PC-3 (cell line): ENCODE data around the gene ZNF417. TPM values are rescaled to one million over a fixed set of nuclear protein-coding genes. Genes with fewer than 3 reads are reported as not detected.

ENCODE experiments used
- ATAC-seq: fragments of 200-7000 bp; cut with Tn5 transposase; 2 replicates; pipeline ENCODE4 v1.9.1; 2020; ENCODE audit warnings: mild to moderate bottlenecking, moderate library complexity
- BruUV-seq: library from RNA; stranded (reverse); fragments of 400-500 nt; replicated peaks from 2 replicates; lab custom pipeline; 2021; lab: Mats Ljungman, UMichigan
- CTCF ChIA-PET: fragments of 300-600 bp; sonication (Branson Sonifier 250); formaldehyde crosslinking; loops from one replicate; lab custom pipeline; 2022; ENCODE audit warnings: antibody characterized with exemption; lab: Charles Lee
- POLR2A ChIA-PET: fragments of 300-600 bp; sonication (Branson Sonifier 250); formaldehyde crosslinking; loops from one replicate; lab custom pipeline; 2022; ENCODE audit warnings: antibody characterized with exemption; ENCODE audit not compliant: unreplicated experiment; lab: Charles Lee
- DNase-seq: peaks from one replicate; pipeline ENCODE4 v3.0.0-alpha.2; 2015
- H2AFZ ChIP-seq: fragments of 300-600 bp; sonication (generic); 2 replicates; pipeline ENCODE4 v1.6.0; 2016; ENCODE audit warnings: antibody characterized with exemption, low read length
- H3F3A ChIP-seq: fragments of 300-600 bp; sonication (generic); one replicate; pipeline ENCODE4 v1.6.0; 2017; ENCODE audit warnings: antibody characterized with exemption, low read length, control low read depth, mild to moderate bottlenecking; ENCODE audit not compliant: unreplicated experiment
- H3K27ac ChIP-seq: fragments of 300-600 bp; sonication (generic); 2 replicates; pipeline ENCODE4 v1.5.1; 2016; ENCODE audit warnings: mild to moderate bottlenecking, low read length
- H3K27me3 ChIP-seq: fragments of 300-600 bp; sonication (generic); 2 replicates; pipeline ENCODE4 v1.6.1; 2016; ENCODE audit warnings: low read length, mixed read lengths
- H3K36me3 ChIP-seq: fragments of 300-600 bp; sonication (generic); 2 replicates; pipeline ENCODE4 v1.6.1; 2016; ENCODE audit warnings: low read depth, mixed run types, low read length, mixed read lengths
- H3K4me1 ChIP-seq: fragments of 300-600 bp; sonication (generic); 2 replicates; pipeline ENCODE4 v1.5.1; 2016; ENCODE audit warnings: low read length; ENCODE audit not compliant: insufficient read depth
- H3K4me2 ChIP-seq: fragments of 300-600 bp; sonication (generic); 2 replicates; pipeline ENCODE4 v1.6.0; 2016; ENCODE audit warnings: low read length
- H3K4me3 ChIP-seq: fragments of 300-600 bp; sonication (generic); 2 replicates; pipeline ENCODE4 v1.5.1; 2016; ENCODE audit warnings: mild to moderate bottlenecking, low read length, mixed read lengths
- H3K79me2 ChIP-seq: fragments of 300-600 bp; sonication (generic); 2 replicates; pipeline ENCODE4 v1.6.1; 2017; ENCODE audit warnings: low read length, mixed read lengths
- H3K9ac ChIP-seq: fragments of 300-600 bp; sonication (generic); 2 replicates; pipeline ENCODE4 v1.6.0; 2016; ENCODE audit warnings: mild to moderate bottlenecking, low read length
- H3K9me2 ChIP-seq: fragments of 300-600 bp; sonication (generic); replicated peaks from 2 replicates; pipeline ENCODE4 v1.6.1; 2016; ENCODE audit warnings: mixed run types, low read length, mixed read lengths
- H3K9me3 ChIP-seq: fragments of 300-600 bp; sonication (generic); 2 replicates; pipeline ENCODE4 v1.6.1; 2016; ENCODE audit warnings: low read length, mixed read lengths
- H4K20me1 ChIP-seq: fragments of 300-600 bp; sonication (generic); 2 replicates; pipeline ENCODE4 v1.6.1; 2016; ENCODE audit warnings: low read length, mixed read lengths
- EZH2 ChIP-seq: fragments of 300-600 bp; sonication (generic); IDR thresholded peaks from one replicate; pipeline ENCODE4 v1.6.1; 2017; ENCODE audit warnings: antibody characterized with exemption, mild to moderate bottlenecking, low read length; ENCODE audit not compliant: unreplicated experiment
- EZH2phosphoT487 ChIP-seq: fragments of 300-600 bp; sonication (generic); IDR thresholded peaks from 2 replicates; pipeline ENCODE4 v1.6.1; 2018; ENCODE audit warnings: mild to moderate bottlenecking, antibody characterized with exemption, low read length, borderline replicate concordance
- intact Hi-C: fragments of 100-400 bp; cut with micrococcal nuclease; formaldehyde crosslinking; loops from 2 replicates; pipeline ENCODE4 v1.9.0; 2023
- total RNA-seq: library from RNA; depleted of rRNA; stranded (reverse); fragments of >200 nt; gene quantifications from 2 replicates; pipeline ENCODE4 v1.2.3, GENCODE V29; 2014
- TF ChIP-seq, protein P1 (sequence below): fragments of 300-600 bp; sonication (generic); conservative IDR thresholded peaks from 2 replicates; pipeline ENCODE4 v1.5.1; 2017; ENCODE audit warnings: antibody characterized with exemption, low read depth, mild to moderate bottlenecking, low read length

The ZNF417 gene
- total RNA-seq, 1 experiment from 2014 or later = 9.3 TPM

DNA sequence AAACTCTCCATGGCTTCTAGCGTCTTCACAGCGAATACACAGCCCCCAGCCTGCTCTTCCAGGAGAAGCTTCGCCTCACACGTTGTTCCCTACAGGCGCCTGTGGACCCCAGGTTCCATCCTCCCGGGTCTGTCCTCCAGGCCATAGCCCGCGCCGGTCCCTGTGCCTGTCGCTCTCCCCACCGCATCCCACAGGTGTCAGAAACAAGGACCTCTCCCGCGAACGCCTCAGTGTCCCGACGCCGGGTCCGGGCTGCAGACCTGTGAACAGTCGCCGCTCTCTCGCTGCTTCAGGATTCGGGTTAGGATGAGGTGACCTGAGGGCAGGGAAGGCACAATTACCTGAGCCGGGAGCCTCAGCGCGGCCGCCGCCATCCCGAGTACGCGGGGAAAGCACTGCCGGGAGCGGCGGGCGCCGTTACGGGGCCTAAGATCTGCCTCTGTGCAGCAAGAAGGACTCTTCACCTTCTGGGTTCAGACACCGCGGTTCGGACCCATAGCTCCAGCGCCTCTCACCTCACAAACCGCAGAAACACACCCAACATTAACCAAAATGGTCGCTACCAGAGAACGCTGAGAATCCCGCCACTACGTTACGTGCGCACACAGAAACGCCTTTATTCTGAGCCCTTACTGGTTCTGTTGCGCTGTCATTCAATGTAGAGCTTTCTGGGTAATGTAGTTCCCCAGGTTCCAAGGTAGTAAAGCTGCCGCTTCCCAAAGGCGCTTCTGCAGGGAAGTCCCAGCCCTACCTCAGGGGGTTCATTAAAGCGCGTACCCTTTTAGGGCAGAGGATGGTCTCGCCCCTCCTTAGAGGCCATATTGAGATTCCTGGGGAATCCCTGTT, 18.7 kb upstream of the ZNF417 start, which contains the start of gene ZNF418:
TSS of gene ZNF418 (minus strand) at position 583 of the 846 bp plus-strand sequence. CDS start 1,580 bp downstream, outside the sequence.
- H3K4me3 ChIP-seq = no peak within 1 kb of the TSS
- no peak within 1 kb of the TSS for H3K4me2 ChIP-seq
- no peak within 1 kb of the TSS for H3K27ac ChIP-seq
- no peaks in the 10 kb centered on the region for H3F3A ChIP-seq
- no peaks in the 10 kb centered on the region for H3K4me1 ChIP-seq
- H3K27me3 ChIP-seq = no peaks in the 10 kb centered on the region
- ChIA-PET POLR2A (no interaction called here), CTCF (no interaction called here)
- intact Hi-C loops = no loop called here
- H3K36me3 ChIP-seq = peaks cover 30% of the 10 kb centered on the region
- H3K79me2 ChIP-seq = no peaks in the 10 kb centered on the region
- TSS peak; percentile 47 for BruUV-seq
- H2AFZ ChIP-seq = no peak within 1 kb of the TSS
- no peaks in the 10 kb centered on the region for H4K20me1 ChIP-seq
- no peak for DNase-seq
- no peaks in the 10 kb centered on the region for H3K9me2 ChIP-seq
- peaks cover 60% of the 10 kb centered on the region for H3K9me3 ChIP-seq
- TF ChIP-seq, protein P1, sequence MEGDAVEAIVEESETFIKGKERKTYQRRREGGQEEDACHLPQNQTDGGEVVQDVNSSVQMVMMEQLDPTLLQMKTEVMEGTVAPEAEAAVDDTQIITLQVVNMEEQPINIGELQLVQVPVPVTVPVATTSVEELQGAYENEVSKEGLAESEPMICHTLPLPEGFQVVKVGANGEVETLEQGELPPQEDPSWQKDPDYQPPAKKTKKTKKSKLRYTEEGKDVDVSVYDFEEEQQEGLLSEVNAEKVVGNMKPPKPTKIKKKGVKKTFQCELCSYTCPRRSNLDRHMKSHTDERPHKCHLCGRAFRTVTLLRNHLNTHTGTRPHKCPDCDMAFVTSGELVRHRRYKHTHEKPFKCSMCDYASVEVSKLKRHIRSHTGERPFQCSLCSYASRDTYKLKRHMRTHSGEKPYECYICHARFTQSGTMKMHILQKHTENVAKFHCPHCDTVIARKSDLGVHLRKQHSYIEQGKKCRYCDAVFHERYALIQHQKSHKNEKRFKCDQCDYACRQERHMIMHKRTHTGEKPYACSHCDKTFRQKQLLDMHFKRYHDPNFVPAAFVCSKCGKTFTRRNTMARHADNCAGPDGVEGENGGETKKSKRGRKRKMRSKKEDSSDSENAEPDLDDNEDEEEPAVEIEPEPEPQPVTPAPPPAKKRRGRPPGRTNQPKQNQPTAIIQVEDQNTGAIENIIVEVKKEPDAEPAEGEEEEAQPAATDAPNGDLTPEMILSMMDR = no peak
- no peak for TF ChIP-seq EZH2
- no peak for TF ChIP-seq EZH2phosphoT487
- no peak for ATAC-seq
- no peak within 1 kb of the TSS for H3K9ac ChIP-seq

DNA sequence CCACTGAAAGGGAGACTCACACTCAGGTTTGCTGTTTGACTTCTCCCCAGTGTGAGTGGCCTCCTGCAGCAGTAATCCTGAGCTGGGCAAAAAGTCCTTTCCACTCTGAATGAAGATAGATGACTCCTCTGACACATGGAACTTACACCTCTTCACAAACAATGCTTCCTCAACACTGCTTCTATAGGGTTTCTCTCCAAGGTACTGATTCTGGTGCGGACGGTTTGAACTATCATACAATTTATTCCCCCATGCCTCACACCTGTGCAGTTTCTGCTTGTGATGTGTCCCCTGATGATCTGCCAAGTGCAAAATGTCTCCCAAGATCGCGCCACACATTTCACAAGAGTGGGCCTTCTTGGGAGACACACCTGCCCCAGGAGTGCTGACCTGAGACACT, 11.2 kb upstream of the ZNF417 start:
- Histone ChIP-seq H3K27ac (no peak overlapping the region), H4K20me1 (no peaks in the 10 kb centered on the region), H3K27me3 (no peaks in the 10 kb centered on the region), H3K9me2 (no peaks in the 10 kb centered on the region), H3K9ac (no peak overlapping the region), H3K36me3 (no peaks in the 10 kb centered on the region), H2AFZ (no peak overlapping the region), H3K4me3 (no peak overlapping the region), H3K4me2 (no peak overlapping the region), H3K4me1 (no peaks in the 10 kb centered on the region), H3F3A (no peaks in the 10 kb centered on the region), H3K79me2 (no peaks in the 10 kb centered on the region), H3K9me3 (peaks cover 52% of the 10 kb centered on the region)
- no peak for TF ChIP-seq EZH2phosphoT487
- TF ChIP-seq, protein P1 = no peak
- no peak for TF ChIP-seq EZH2
- ChIA-PET CTCF (no interaction called here), POLR2A (no interaction called here)
- DNase-seq = no peak
- no TSS peak for BruUV-seq
- no peak for ATAC-seq
- intact Hi-C loops = no loop called here

DNA sequence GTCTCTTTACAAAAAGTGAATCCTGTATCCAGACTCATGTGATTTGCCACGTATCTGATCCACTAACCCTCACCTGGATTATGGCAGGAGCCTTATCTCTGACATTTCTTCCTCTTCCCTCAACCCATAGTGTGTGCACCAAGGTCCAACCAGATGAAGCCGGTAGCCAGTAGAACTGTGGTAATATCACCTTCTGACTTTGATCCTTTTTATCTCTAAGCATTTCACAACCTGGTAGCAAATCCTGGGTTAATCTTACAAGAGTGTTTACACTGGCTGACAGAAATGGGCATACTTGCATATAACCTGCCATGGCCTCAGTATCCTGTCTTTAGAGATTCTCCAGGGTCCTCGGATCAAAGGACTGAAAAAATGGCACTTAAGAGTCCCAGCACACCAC, 1.9 kb downstream of the ZNF417 start:
- Histone ChIP-seq H3K9me3 (peaks cover 4% of the 10 kb centered on the region; the same call in 1 of the 2 replicates), H3K9ac (no peak overlapping the region), H3K79me2 (peaks cover 17% of the 10 kb centered on the region), H3K4me3 (no peak overlapping the region), H3F3A (no peaks in the 10 kb centered on the region), H2AFZ (no peak overlapping the region), H3K27me3 (no peaks in the 10 kb centered on the region), H3K36me3 (peaks cover 45% of the 10 kb centered on the region), H3K27ac (no peak overlapping the region), H3K9me2 (no peaks in the 10 kb centered on the region), H3K4me1 (peaks cover 7% of the 10 kb centered on the region; the same call in 1 of the 2 replicates), H4K20me1 (no peaks in the 10 kb centered on the region), H3K4me2 (no peak overlapping the region)
- no peak for DNase-seq
- ChIA-PET POLR2A (no interaction called here), CTCF (no interaction called here)
- TF ChIP-seq EZH2phosphoT487 (no peak), EZH2 (no peak)
- TF ChIP-seq, protein P1 = no peak
- BruUV-seq = no TSS peak
- ATAC-seq = no peak
- intact Hi-C loops = no loop called here
